Endothelial cell of umbilical vein (primary cell): ENCODE results near the gene TOX2. TPM values are rescaled to one million over a fixed set of nuclear protein-coding genes. Genes with fewer than 3 reads are reported as not detected.

ENCODE experiments used
- BruUV-seq: library from RNA; stranded (reverse); fragments of 400-500 nt; replicated peaks from 2 replicates; lab custom pipeline; 2021; lab: Mats Ljungman, UMichigan
- CTCF ChIA-PET: fragments of 300-600, 350-600 bp; sonication (Branson Sonifier 250); formaldehyde crosslinking; loops from one replicate; lab custom pipeline; 2021; ENCODE audit warnings: antibody characterized with exemption, inconsistent platforms; lab: Charles Lee
- POLR2A ChIA-PET: fragments of 300-600, 350-600 bp; sonication (Branson Sonifier 250); formaldehyde crosslinking; loops from one replicate; lab custom pipeline; 2021; ENCODE audit warnings: antibody characterized with exemption, inconsistent platforms; lab: Charles Lee
- DNase-seq: peaks from one replicate; pipeline ENCODE4 v3.0.0-alpha.2; 2011; ENCODE audit warnings: low read depth, low spot score
- FAIRE-seq: peaks from 2 replicates; lab custom pipeline; 2011; peaks lifted over from hg19 to GRCh38; lab: Jason Lieb, UNC
- H2AFZ ChIP-seq: 2 replicates; pipeline ENCODE4 v1.6.0; 2012; ENCODE audit warnings: low read depth, low read length, control low read depth, inconsistent platforms
- H3K27ac ChIP-seq: 2 replicates; pipeline ENCODE4 v1.5.1; 2011; ENCODE audit warnings: low read depth, mild to moderate bottlenecking, control low read depth, low read length, moderate library complexity; ENCODE audit not compliant: insufficient read depth
- H3K27me3 ChIP-seq, 2 experiments: 2 replicates each; pipeline versions ENCODE4 v1.6.0 to v1.6.1; 2011; ENCODE audit warnings: low read length in 2 of 2, mixed read lengths in 1 of 2; ENCODE audit not compliant: control insufficient read depth in 2 of 2, insufficient read depth in 2 of 2
- H3K36me3 ChIP-seq, 2 experiments: 2 replicates in 1 of 2; 3 replicates in 1 of 2; pipeline ENCODE4 v1.5.1; 2011; ENCODE audit warnings: low read length in 2 of 2, mild to moderate bottlenecking in 1 of 2, moderate library complexity in 1 of 2; ENCODE audit not compliant: control insufficient read depth in 2 of 2, insufficient read depth in 2 of 2; ENCODE audit errors: extremely low read depth in 1 of 2
- H3K4me1 ChIP-seq: 3 replicates; pipeline ENCODE4 v1.5.1; 2011; ENCODE audit warnings: mild to moderate bottlenecking, low read length; ENCODE audit not compliant: control insufficient read depth, insufficient read depth; ENCODE audit errors: extremely low read depth
- H3K4me2 ChIP-seq: 2 replicates; pipeline ENCODE4 v1.6.1; 2011; ENCODE audit warnings: low read length, control low read depth, mixed read lengths; ENCODE audit not compliant: insufficient read depth
- H3K4me3 ChIP-seq, 3 experiments: fragments of 200-600 bp in 1 of 3; sonication (generic), shearing (Covaris generic) in 1 of 3; replicated peaks in 1 of 3; 2 replicates each; pipeline ENCODE4 v1.5.1; 2011 to 2016; ENCODE audit warnings: control low read depth in 3 of 3, low read length in 3 of 3, mild to moderate bottlenecking in 2 of 3, inconsistent platforms in 1 of 3, low read depth in 1 of 3, moderate library complexity in 1 of 3; ENCODE audit not compliant: insufficient read depth in 1 of 3
- H3K79me2 ChIP-seq: 2 replicates; pipeline ENCODE4 v1.6.0; 2012; ENCODE audit warnings: low read length, inconsistent platforms; ENCODE audit not compliant: control insufficient read depth, insufficient read depth
- H3K9ac ChIP-seq: replicated peaks from 2 replicates; pipeline ENCODE3; 2011; ENCODE audit warnings: low read length, control low read depth; ENCODE audit not compliant: insufficient read depth; ENCODE audit errors: extremely low read depth
- H3K9me1 ChIP-seq: replicated peaks from 3 replicates; pipeline ENCODE4 v1.6.0; 2011; ENCODE audit warnings: mild to moderate bottlenecking, low read length; ENCODE audit not compliant: control insufficient read depth, insufficient read depth; ENCODE audit errors: extremely low read depth
- H3K9me3 ChIP-seq: replicated peaks from 2 replicates; pipeline ENCODE4 v1.5.1; 2012; ENCODE audit warnings: low read length, inconsistent platforms; ENCODE audit not compliant: control insufficient read depth, insufficient read depth
- H4K20me1 ChIP-seq: replicated peaks from 2 replicates; pipeline ENCODE3; 2011; ENCODE audit warnings: mild to moderate bottlenecking, low read length; ENCODE audit not compliant: control insufficient read depth, insufficient read depth; ENCODE audit errors: extremely low read depth
- EZH2 ChIP-seq: IDR thresholded peaks from 2 replicates; pipeline ENCODE4 v1.6.1; 2012; ENCODE audit warnings: borderline replicate concordance, low read depth, mild to moderate bottlenecking, moderate library complexity, low read length, inconsistent platforms; ENCODE audit not compliant: severe bottlenecking
- FOS ChIP-seq: IDR thresholded peaks from 2 replicates; pipeline ENCODE4 v1.6.1; 2011; ENCODE audit warnings: mild to moderate bottlenecking, low read length, moderate library complexity, borderline replicate concordance; ENCODE audit not compliant: insufficient read depth
- GATA2 ChIP-seq: IDR thresholded peaks from 2 replicates; pipeline ENCODE4 v1.7.0; 2011; ENCODE audit warnings: low read depth, mild to moderate bottlenecking, moderate library complexity, mixed read lengths, low read length; ENCODE audit not compliant: insufficient read length, insufficient read depth
- JUN ChIP-seq: IDR thresholded peaks from 2 replicates; pipeline ENCODE4 v1.6.1; 2011; ENCODE audit warnings: borderline replicate concordance, low read depth; ENCODE audit not compliant: insufficient read length, insufficient read depth
- MAX ChIP-seq: IDR thresholded peaks from 2 replicates; pipeline ENCODE4 v1.6.1; 2011; ENCODE audit not compliant: insufficient read depth, insufficient read length
- MYC ChIP-seq: IDR thresholded peaks from one replicate; pipeline ENCODE4 v1.6.1; 2011; ENCODE audit warnings: mild to moderate bottlenecking, low read depth, low read length
- POLR2A ChIP-seq: IDR thresholded peaks from 2 replicates; pipeline ENCODE4 v1.6.1; 2012; ENCODE audit warnings: low read depth, mild to moderate bottlenecking, control low read depth, low read length
- POLR2AphosphoS5 ChIP-seq: IDR thresholded peaks from 2 replicates; pipeline ENCODE4 v1.6.1; 2012; ENCODE audit warnings: low read depth, mild to moderate bottlenecking, control low read depth, low read length, moderate library complexity; ENCODE audit not compliant: insufficient read depth
- dilution Hi-C: fragments of 300-500 bp; cut with MboI; formaldehyde crosslinking; loops from one replicate; pipeline ENCODE4 v1.15.0; 2019; ENCODE audit warnings: low sequenced_read_pairs; ENCODE audit not compliant: extremely low pct_ligation_motif_present
- intact Hi-C: fragments of 100-400 bp; cut with micrococcal nuclease; formaldehyde crosslinking; loops from one replicate; pipeline ENCODE4 v1.10.0; 2022
- polyA plus RNA-seq, 4 experiments: library from polyadenylated mRNA; depleted of rRNA in 3 of 4; stranded (reverse) in 3 of 4; unstranded in 1 of 4; fragments of >200 nt; gene quantifications; 2 replicates each; pipeline versions ENCODE4 v1.2.1 to v1.2.3, GENCODE V29; 2011 to 2012; ENCODE audit warnings: missing spikeins in 1 of 4
- total RNA-seq: library from RNA; stranded (reverse); gene quantifications from 2 replicates; pipeline ENCODE4 v1.2.3, GENCODE V29; 2021
- TF ChIP-seq, protein P1 (sequence below), 2 donors: IDR thresholded peaks; 1 replicate in 1 of 2; 2 replicates in 1 of 2; pipeline ENCODE4 v1.5.1; 2011; ENCODE audit warnings: low read length in 2 of 2, mild to moderate bottlenecking in 2 of 2, moderate library complexity in 2 of 2, control low read depth in 1 of 2, inconsistent platforms in 1 of 2, low read depth in 1 of 2; ENCODE audit not compliant: insufficient read depth in 1 of 2; ENCODE audit errors: extremely low read depth in 1 of 2

Gene TOX2
- total and polyA plus RNA-seq, 2 donors (not counting 3 experiments of a cell fraction or from before 2014, with no cell fraction given) = 7.0 to 18.6 TPM

GRCh38 chr20:44038681-44039123 is 124.0 kb downstream of the TOX2 start:
- intact Hi-C loops = no loop called here
- dilution Hi-C loops = no loop called here
- DNase-seq (no peak), FAIRE-seq (no peak)
- TF ChIP-seq POLR2A (no peak), MYC (no peak), GATA2 (no peak), JUN (no peak), FOS (no peak), EZH2 (no peak), MAX (no peak), POLR2AphosphoS5 (no peak)
- TF ChIP-seq, protein P1, sequence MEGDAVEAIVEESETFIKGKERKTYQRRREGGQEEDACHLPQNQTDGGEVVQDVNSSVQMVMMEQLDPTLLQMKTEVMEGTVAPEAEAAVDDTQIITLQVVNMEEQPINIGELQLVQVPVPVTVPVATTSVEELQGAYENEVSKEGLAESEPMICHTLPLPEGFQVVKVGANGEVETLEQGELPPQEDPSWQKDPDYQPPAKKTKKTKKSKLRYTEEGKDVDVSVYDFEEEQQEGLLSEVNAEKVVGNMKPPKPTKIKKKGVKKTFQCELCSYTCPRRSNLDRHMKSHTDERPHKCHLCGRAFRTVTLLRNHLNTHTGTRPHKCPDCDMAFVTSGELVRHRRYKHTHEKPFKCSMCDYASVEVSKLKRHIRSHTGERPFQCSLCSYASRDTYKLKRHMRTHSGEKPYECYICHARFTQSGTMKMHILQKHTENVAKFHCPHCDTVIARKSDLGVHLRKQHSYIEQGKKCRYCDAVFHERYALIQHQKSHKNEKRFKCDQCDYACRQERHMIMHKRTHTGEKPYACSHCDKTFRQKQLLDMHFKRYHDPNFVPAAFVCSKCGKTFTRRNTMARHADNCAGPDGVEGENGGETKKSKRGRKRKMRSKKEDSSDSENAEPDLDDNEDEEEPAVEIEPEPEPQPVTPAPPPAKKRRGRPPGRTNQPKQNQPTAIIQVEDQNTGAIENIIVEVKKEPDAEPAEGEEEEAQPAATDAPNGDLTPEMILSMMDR (IDR thresholded peaks at IDR 0.05; ENCODE audit: extremely low read depth in 1 of 2, insufficient read depth in 1 of 2, low read depth in 1 of 2, low read length in 2 of 2) = no peak
- no peaks in the 10 kb centered on the region for H3K36me3 ChIP-seq
- H3K4me2 ChIP-seq = no peak overlapping the region
- no peaks in the 10 kb centered on the region for H3K79me2 ChIP-seq
- H3K27me3 ChIP-seq = peaks cover 0 to 8% of the 10 kb centered on the region in 2 experiments
- H2AFZ ChIP-seq = no peak overlapping the region
- H3K9me3 ChIP-seq = no peaks in the 10 kb centered on the region
- CTCF ChIA-PET = no interaction called here
- no TSS peak for BruUV-seq
- POLR2A ChIA-PET = no interaction called here
- no peaks in the 10 kb centered on the region for H4K20me1 ChIP-seq
- H3K4me3 ChIP-seq = no peak overlapping the region
- H3K9ac ChIP-seq = no peak overlapping the region
- H3K4me1 ChIP-seq = no peaks in the 10 kb centered on the region
- H3K9me1 ChIP-seq = no peaks in the 10 kb centered on the region
- H3K27ac ChIP-seq = no peak overlapping the region
